DND-41 (cell line): Measurements from ENCODE around the gene GTPBP6.

Experiments used
- CTCF ChIP-seq: IDR thresholded peaks from 2 replicates; pipeline ENCODE4 v1.5.1; 2012; ENCODE audit warnings: borderline replicate concordance, low read length, moderate library complexity, mild to moderate bottlenecking; ENCODE audit not compliant: poor library complexity, severe bottlenecking; ENCODE audit errors: extremely low read depth
- EZH2 ChIP-seq: IDR thresholded peaks from 3 replicates; pipeline ENCODE4 v1.6.1; 2012; ENCODE audit warnings: borderline replicate concordance, low read depth, mild to moderate bottlenecking, moderate library complexity, low read length, inconsistent platforms; ENCODE audit not compliant: severe bottlenecking

- no peak for TF ChIP-seq CTCF
- TF ChIP-seq EZH2, result no peak
Measured at GRCh38 chrX:257681-258289, 60.8 kb downstream of the GTPBP6 start.
